Measurements from ENCODE around the gene ZNF695. TPM values are rescaled to one million over a fixed set of nuclear protein-coding genes. Genes with fewer than 3 reads are reported as not detected.

Gene ZNF695
- total and polyA plus RNA-seq, 2 of the 13 experiments (the other 11 are each of a cell fraction or from before 2014, with no cell fraction given) = 2.9 to 11.6 TPM

DNA sequence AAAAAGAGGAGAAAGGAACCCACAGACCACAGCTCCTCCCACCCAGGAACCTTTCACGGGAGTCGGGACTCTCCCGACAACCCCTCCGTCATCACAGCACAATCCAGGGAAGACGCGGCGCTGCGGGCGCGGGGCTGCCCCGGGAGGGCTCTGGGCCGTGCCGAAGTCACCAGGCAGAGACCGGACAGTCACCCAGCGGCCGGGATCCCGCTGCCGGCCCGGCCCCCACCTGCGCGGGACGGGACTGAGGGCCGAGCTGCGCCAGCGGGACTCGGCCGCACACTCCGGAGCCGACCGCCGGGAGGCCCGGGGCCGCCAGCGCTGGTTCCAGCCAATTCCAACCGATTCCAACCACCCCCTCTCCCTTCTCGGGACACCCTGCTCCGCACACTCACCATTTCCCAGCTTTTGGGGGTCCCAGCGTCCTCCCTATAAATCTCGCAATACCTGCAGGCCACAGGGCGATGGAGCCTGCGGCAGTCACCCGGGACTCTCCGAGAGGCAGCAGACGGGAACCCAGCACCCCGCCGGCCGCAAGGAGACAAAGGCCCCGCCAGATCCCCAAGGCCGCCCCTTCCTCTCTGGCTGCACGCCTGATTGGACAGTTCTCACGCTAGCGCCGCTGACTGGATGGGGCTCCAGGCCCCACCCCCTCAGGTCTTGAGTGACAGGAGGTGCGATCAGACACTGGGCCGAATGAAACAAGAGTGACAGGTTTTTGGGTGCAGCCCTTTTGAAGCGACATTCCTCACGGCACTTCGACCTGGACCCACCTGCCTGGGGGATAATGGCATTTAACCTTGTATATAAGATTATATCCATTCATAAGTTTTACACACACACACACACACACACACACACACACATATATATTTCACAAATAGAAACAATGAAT is at the start of gene ZNF695 (continued):
- TF ChIP-seq, protein P1, sequence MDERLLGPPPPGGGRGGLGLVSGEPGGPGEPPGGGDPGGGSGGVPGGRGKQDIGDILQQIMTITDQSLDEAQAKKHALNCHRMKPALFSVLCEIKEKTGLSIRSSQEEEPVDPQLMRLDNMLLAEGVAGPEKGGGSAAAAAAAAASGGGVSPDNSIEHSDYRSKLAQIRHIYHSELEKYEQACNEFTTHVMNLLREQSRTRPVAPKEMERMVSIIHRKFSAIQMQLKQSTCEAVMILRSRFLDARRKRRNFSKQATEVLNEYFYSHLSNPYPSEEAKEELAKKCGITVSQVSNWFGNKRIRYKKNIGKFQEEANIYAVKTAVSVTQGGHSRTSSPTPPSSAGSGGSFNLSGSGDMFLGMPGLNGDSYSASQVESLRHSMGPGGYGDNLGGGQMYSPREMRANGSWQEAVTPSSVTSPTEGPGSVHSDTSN (CRISPR knock-in tag; IDR thresholded peaks at IDR 0.05) = peak; percentile 97
- TF ChIP-seq ZFX (CRISPR knock-in tag; IDR thresholded peaks at IDR 0.05; ENCODE audit: low read depth) (peak; percentile 80), ZFY (CRISPR knock-in tag; IDR thresholded peaks at IDR 0.05) (peak; percentile 85), PAX8 (CRISPR knock-in tag; IDR thresholded peaks at IDR 0.05; ENCODE audit: borderline replicate concordance) (0 out of 2 replicates have a peak, but pooled peaks have one; percentile 32), PAWR (CRISPR knock-in tag; IDR thresholded peaks at IDR 0.05; ENCODE audit: borderline replicate concordance) (no peak), RBFOX2 (IDR thresholded peaks at IDR 0.05; ENCODE audit: low read depth, low read length) (peak; percentile 55; the same call in 1 of the 2 replicates), SIX4 (CRISPR knock-in tag; IDR thresholded peaks at IDR 0.05) (0 out of 2 replicates have a peak, but pooled peaks have one; percentile 15), PHF8 (CRISPR knock-in tag; IDR thresholded peaks at IDR 0.05) (peak; percentile 81), ZFP1 (CRISPR knock-in tag; IDR thresholded peaks at IDR 0.05) (no peak), SP4 (CRISPR knock-in tag; IDR thresholded peaks at IDR 0.05) (peak; percentile 98), ZNF629 (CRISPR knock-in tag; conservative IDR thresholded peaks at IDR 0.05) (no peak), ZNF550 (CRISPR knock-in tag; IDR thresholded peaks at IDR 0.05; ENCODE audit: borderline replicate concordance) (no peak), ZNF343 (CRISPR knock-in tag; IDR thresholded peaks at IDR 0.05) (no peak), HDAC2 (CRISPR knock-in tag; IDR thresholded peaks at IDR 0.05) (peak; percentile 32; the same call in 1 of the 2 replicates), THAP11 (CRISPR knock-in tag; IDR thresholded peaks at IDR 0.05) (peak; percentile 51; the same call in 1 of the 2 replicates)
- TF ChIP-seq, protein P2, sequence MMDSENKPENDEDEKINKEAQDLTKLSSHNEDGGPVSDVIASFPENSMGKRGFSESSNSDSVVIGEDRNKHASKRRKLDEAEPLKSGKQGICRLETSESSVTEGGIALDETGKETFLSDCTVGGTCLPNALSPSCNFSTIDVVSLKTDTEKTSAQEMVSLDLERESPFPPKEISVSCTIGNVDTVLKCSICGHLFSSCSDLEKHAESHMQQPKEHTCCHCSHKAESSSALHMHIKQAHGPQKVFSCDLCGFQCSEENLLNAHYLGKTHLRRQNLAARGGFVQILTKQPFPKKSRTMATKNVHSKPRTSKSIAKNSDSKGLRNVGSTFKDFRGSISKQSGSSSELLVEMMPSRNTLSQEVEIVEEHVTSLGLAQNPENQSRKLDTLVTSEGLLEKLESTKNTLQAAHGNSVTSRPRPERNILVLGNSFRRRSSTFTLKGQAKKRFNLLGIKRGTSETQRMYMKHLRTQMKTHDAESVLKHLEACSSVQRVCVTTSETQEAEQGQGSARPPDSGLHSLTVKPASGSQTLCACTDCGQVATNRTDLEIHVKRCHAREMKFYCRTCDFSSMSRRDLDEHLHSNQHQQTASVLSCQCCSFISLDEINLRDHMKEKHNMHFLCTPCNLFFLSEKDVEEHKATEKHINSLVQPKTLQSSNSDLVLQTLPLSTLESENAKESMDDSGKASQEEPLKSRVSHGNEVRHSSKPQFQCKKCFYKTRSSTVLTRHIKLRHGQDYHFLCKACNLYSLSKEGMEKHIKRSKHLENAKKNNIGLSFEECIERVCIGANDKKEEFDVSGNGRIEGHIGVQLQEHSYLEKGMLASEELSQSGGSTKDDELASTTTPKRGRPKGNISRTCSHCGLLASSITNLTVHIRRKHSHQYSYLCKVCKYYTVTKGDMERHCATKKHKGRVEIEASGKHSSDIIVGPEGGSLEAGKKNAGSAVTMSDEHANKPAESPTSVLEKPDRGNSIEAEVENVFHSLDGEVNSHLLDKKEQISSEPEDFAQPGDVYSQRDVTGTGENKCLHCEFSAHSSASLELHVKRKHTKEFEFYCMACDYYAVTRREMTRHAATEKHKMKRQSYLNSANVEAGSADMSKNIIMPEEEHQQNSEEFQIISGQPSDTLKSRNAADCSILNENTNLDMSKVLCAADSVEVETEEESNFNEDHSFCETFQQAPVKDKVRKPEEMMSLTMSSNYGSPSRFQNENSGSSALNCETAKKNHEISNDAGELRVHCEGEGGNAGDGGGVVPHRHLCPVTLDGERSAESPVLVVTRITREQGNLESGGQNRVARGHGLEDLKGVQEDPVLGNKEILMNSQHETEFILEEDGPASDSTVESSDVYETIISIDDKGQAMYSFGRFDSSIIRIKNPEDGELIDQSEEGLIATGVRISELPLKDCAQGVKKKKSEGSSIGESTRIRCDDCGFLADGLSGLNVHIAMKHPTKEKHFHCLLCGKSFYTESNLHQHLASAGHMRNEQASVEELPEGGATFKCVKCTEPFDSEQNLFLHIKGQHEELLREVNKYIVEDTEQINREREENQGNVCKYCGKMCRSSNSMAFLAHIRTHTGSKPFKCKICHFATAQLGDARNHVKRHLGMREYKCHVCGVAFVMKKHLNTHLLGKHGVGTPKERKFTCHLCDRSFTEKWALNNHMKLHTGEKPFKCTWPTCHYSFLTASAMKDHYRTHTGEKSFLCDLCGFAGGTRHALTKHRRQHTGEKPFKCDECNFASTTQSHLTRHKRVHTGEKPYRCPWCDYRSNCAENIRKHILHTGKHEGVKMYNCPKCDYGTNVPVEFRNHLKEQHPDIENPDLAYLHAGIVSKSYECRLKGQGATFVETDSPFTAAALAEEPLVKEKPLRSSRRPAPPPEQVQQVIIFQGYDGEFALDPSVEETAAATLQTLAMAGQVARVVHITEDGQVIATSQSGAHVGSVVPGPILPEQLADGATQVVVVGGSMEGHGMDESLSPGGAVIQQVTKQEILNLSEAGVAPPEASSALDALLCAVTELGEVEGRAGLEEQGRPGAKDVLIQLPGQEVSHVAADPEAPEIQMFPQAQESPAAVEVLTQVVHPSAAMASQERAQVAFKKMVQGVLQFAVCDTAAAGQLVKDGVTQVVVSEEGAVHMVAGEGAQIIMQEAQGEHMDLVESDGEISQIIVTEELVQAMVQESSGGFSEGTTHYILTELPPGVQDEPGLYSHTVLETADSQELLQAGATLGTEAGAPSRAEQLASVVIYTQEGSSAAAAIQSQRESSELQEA (CRISPR knock-in tag; IDR thresholded peaks at IDR 0.05; ENCODE audit: not compliant biosample characterization) = no peak
- TF ChIP-seq, protein P3, sequence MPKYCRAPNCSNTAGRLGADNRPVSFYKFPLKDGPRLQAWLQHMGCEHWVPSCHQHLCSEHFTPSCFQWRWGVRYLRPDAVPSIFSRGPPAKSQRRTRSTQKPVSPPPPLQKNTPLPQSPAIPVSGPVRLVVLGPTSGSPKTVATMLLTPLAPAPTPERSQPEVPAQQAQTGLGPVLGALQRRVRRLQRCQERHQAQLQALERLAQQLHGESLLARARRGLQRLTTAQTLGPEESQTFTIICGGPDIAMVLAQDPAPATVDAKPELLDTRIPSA (CRISPR knock-in tag; IDR thresholded peaks at IDR 0.05; ENCODE audit: borderline replicate concordance) = 0 out of 2 replicates have a peak, but pooled peaks have one; percentile 10
- TF ChIP-seq, protein P4, sequence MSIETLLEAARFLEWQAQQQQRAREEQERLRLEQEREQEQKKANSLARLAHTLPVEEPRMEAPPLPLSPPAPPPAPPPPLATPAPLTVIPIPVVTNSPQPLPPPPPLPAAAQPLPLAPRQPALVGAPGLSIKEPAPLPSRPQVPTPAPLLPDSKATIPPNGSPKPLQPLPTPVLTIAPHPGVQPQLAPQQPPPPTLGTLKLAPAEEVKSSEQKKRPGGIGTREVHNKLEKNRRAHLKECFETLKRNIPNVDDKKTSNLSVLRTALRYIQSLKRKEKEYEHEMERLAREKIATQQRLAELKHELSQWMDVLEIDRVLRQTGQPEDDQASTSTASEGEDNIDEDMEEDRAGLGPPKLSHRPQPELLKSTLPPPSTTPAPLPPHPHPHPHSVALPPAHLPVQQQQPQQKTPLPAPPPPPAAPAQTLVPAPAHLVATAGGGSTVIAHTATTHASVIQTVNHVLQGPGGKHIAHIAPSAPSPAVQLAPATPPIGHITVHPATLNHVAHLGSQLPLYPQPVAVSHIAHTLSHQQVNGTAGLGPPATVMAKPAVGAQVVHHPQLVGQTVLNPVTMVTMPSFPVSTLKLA (IDR thresholded peaks at IDR 0.05) = peak; percentile 45; the same call in 1 of the 2 replicates

Data from HepG2 (cell line).